Astrocyte (in vitro differentiated cells and primary cell): Measurements from ENCODE around the gene DNAJC24. TPM values are rescaled to one million over a fixed set of nuclear protein-coding genes. Genes with fewer than 3 reads are reported as not detected.

Experiments used
- DNase-seq: peaks from one replicate; pipeline ENCODE4 v3.0.0-alpha.2; 2010; ENCODE audit warnings: low read depth
- FAIRE-seq: peaks from 2 replicates; lab custom pipeline; 2011; peaks lifted over from hg19 to GRCh38; lab: Jason Lieb, UNC
- H2AFZ ChIP-seq: 2 replicates; pipeline ENCODE4 v1.6.0; 2012; ENCODE audit warnings: low read depth, low read length, inconsistent platforms
- H3K27ac ChIP-seq: 2 replicates; pipeline ENCODE4 v1.5.1; 2011; ENCODE audit warnings: low read depth, low read length, inconsistent platforms
- H3K27me3 ChIP-seq: 2 replicates; pipeline ENCODE4 v1.6.0; 2011; ENCODE audit warnings: low read length, inconsistent platforms; ENCODE audit not compliant: insufficient read depth
- H3K36me3 ChIP-seq: 2 replicates; pipeline ENCODE4 v1.5.1; 2011; ENCODE audit warnings: low read length, inconsistent platforms; ENCODE audit not compliant: insufficient read depth
- H3K4me1 ChIP-seq: 2 replicates; pipeline ENCODE4 v1.5.1; 2011; ENCODE audit warnings: low read length, inconsistent platforms; ENCODE audit not compliant: insufficient read depth
- H3K4me2 ChIP-seq: 2 replicates; pipeline ENCODE4 v1.6.0; 2012; ENCODE audit warnings: low read length, inconsistent platforms
- H3K4me3 ChIP-seq: 2 replicates; pipeline ENCODE4 v1.5.1; 2011; ENCODE audit warnings: low read depth, mild to moderate bottlenecking, low read length, inconsistent platforms; ENCODE audit not compliant: insufficient read depth
- H3K79me2 ChIP-seq: 2 replicates; pipeline ENCODE4 v1.6.0; 2012; ENCODE audit warnings: mild to moderate bottlenecking, low read length, inconsistent platforms; ENCODE audit not compliant: insufficient read depth
- H3K9ac ChIP-seq: 2 replicates; pipeline ENCODE4 v1.6.0; 2012; ENCODE audit warnings: mild to moderate bottlenecking, low read length, inconsistent platforms
- H3K9me3 ChIP-seq: 2 replicates; pipeline ENCODE4 v1.5.1; 2012; ENCODE audit warnings: low read depth, mild to moderate bottlenecking, low read length, inconsistent platforms; ENCODE audit not compliant: insufficient read depth
- H4K20me1 ChIP-seq: 2 replicates; pipeline ENCODE4 v1.6.0; 2012; ENCODE audit warnings: low read length, inconsistent platforms; ENCODE audit not compliant: insufficient read depth
- H3K27ac Mint-ChIP-seq: one replicate; pipeline ENCODE4 v1.8.0; 2021; ENCODE audit warnings: mild to moderate bottlenecking, mixed read lengths; ENCODE audit not compliant: unreplicated experiment
- H3K27me3 Mint-ChIP-seq: one replicate; pipeline ENCODE4 v1.8.0; 2021; ENCODE audit warnings: low read depth, mixed read lengths; ENCODE audit not compliant: unreplicated experiment
- H3K36me3 Mint-ChIP-seq: one replicate; pipeline ENCODE4 v1.8.0; 2021; ENCODE audit warnings: low read depth, mixed read lengths; ENCODE audit not compliant: unreplicated experiment
- H3K4me1 Mint-ChIP-seq: one replicate; pipeline ENCODE4 v1.8.0; 2021; ENCODE audit warnings: low read depth, mixed read lengths; ENCODE audit not compliant: unreplicated experiment
- H3K4me3 Mint-ChIP-seq: one replicate; pipeline ENCODE4 v1.8.0; 2021; ENCODE audit warnings: mild to moderate bottlenecking, moderate library complexity, mixed read lengths; ENCODE audit not compliant: unreplicated experiment
- H3K9me3 Mint-ChIP-seq: one replicate; pipeline ENCODE4 v1.8.0; 2021; ENCODE audit warnings: mild to moderate bottlenecking, mixed read lengths; ENCODE audit not compliant: unreplicated experiment
- CTCF ChIP-seq: IDR thresholded peaks from 2 replicates; pipeline ENCODE4 v1.5.1; 2011; ENCODE audit warnings: low read depth, mild to moderate bottlenecking, inconsistent platforms, low read length, moderate library complexity; ENCODE audit not compliant: insufficient read depth
- EZH2 ChIP-seq: IDR thresholded peaks from 2 replicates; pipeline ENCODE4 v1.6.1; 2012; ENCODE audit warnings: mild to moderate bottlenecking, low read length, inconsistent platforms; ENCODE audit not compliant: insufficient read depth
- total RNA-seq: library from RNA; stranded (reverse); gene quantifications from 2 replicates; pipeline ENCODE4 v1.2.1, GENCODE V29; 2021

DNAJC24 gene
- total RNA-seq, 1 donor from 2014 or later = 23.1 TPM

- Histone ChIP-seq H3K9ac (no peak overlapping the region), H3K36me3 (no peaks in the 10 kb centered on the region), H3K4me2 (no peak overlapping the region), H3K27me3 (no peaks in the 10 kb centered on the region), H2AFZ (no peak overlapping the region), H4K20me1 (peaks cover 14% of the 10 kb centered on the region), H3K9me3 (no peaks in the 10 kb centered on the region), H3K27ac (no peak overlapping the region), H3K79me2 (peaks cover 15% of the 10 kb centered on the region), H3K4me1 (no peaks in the 10 kb centered on the region), H3K4me3 (no peak overlapping the region)
- FAIRE-seq (no peak), DNase-seq (no peak)
- H3K36me3 Mint-ChIP-seq = peaks cover 5% of the 10 kb centered on the region
- no peak overlapping the region for H3K4me3 Mint-ChIP-seq
- H3K4me1 Mint-ChIP-seq = peaks cover 2% of the 10 kb centered on the region
- H3K27ac Mint-ChIP-seq = no peak overlapping the region
- TF ChIP-seq EZH2 (no peak), CTCF (no peak)
- H3K27me3 Mint-ChIP-seq = no peaks in the 10 kb centered on the region
- no peaks in the 10 kb centered on the region for H3K9me3 Mint-ChIP-seq
Observed at GRCh38 chr11:31383116-31383515, 13.5 kb downstream of the DNAJC24 start.

- peak; percentile 2 for DNase-seq
- Mint-ChIP-seq H3K36me3 (peaks cover 7% of the 10 kb centered on the region), H3K27ac (no peak overlapping the region), H3K9me3 (no peaks in the 10 kb centered on the region), H3K4me3 (no peak overlapping the region), H3K4me1 (peaks cover 2% of the 10 kb centered on the region), H3K27me3 (no peaks in the 10 kb centered on the region)
- H3K27ac ChIP-seq = no peak overlapping the region
- no peaks in the 10 kb centered on the region for H3K4me1 ChIP-seq
- no peaks in the 10 kb centered on the region for H3K36me3 ChIP-seq
- H3K27me3 ChIP-seq = no peaks in the 10 kb centered on the region
- peaks cover 6% of the 10 kb centered on the region for H3K79me2 ChIP-seq
- H3K4me2 ChIP-seq = no peak overlapping the region
- H3K9ac ChIP-seq = no peak overlapping the region
- FAIRE-seq = no peak
- no peak overlapping the region for H2AFZ ChIP-seq
- TF ChIP-seq CTCF = no peak
- no peak for TF ChIP-seq EZH2
- no peak overlapping the region for H3K4me3 ChIP-seq
- H4K20me1 ChIP-seq = peaks cover 14% of the 10 kb centered on the region
- no peaks in the 10 kb centered on the region for H3K9me3 ChIP-seq
Observed at GRCh38 chr11:31387379-31387778, 17.7 kb downstream of the DNAJC24 start.

GRCh38 chr11:31397239-31397834 lies 27.7 kb downstream of the DNAJC24 start:
- Histone ChIP-seq H3K27ac (no peak overlapping the region), H3K27me3 (no peaks in the 10 kb centered on the region), H3K36me3 (peaks cover 3% of the 10 kb centered on the region), H3K9me3 (no peaks in the 10 kb centered on the region), H3K9ac (no peak overlapping the region), H3K79me2 (peaks cover 5% of the 10 kb centered on the region), H3K4me1 (no peaks in the 10 kb centered on the region), H3K4me3 (no peak overlapping the region), H3K4me2 (no peak overlapping the region), H2AFZ (no peak overlapping the region), H4K20me1 (peaks cover 22% of the 10 kb centered on the region)
- Mint-ChIP-seq H3K27me3 (no peaks in the 10 kb centered on the region), H3K4me3 (no peak overlapping the region), H3K4me1 (no peaks in the 10 kb centered on the region), H3K27ac (no peak overlapping the region), H3K9me3 (peaks cover 4% of the 10 kb centered on the region), H3K36me3 (peaks cover 7% of the 10 kb centered on the region)
- FAIRE-seq (peak; percentile 9), DNase-seq (no peak)
- TF ChIP-seq CTCF (peak; percentile 77), EZH2 (no peak)
